ENCODE measurements around the gene RNF13. TPM values are rescaled to one million over a fixed set of nuclear protein-coding genes. Genes with fewer than 3 reads are reported as not detected.

Gene RNF13
- total RNA-seq, 4 donors from 2014 or later = 48.3 to 63.6 (median 56.9) TPM

GRCh38 chr3:149983628-149984027 is 170.6 kb downstream of the RNF13 start:
- Histone ChIP-seq H3K36me3 (no peaks in the 10 kb centered on the region), H3K27me3 (no peaks in the 10 kb centered on the region), H3K9me3 (no peaks in the 10 kb centered on the region), H3K27ac (no peak overlapping the region), H3K4me3 (no peak overlapping the region), H3K4me1 (peaks cover 0 to 3% of the 10 kb centered on the region in 2 donors)
- in situ Hi-C loops (cut with MboI; ENCODE audit: low sequenced_read_pairs in 4 of 4) (no loop called here), intact Hi-C loops (cut with DNase I; ENCODE audit: low total_unique reads) (no loop called here)
- DNase-seq = no peak
- ATAC-seq = no peak
- no peak for TF ChIP-seq CTCF (IDR thresholded peaks at IDR 0.05 in 4 of 5, conservative IDR thresholded peaks at IDR 0.05 in 1 of 5)
- no peak for TF ChIP-seq POLR2A (IDR thresholded peaks at IDR 0.05)

DNA sequence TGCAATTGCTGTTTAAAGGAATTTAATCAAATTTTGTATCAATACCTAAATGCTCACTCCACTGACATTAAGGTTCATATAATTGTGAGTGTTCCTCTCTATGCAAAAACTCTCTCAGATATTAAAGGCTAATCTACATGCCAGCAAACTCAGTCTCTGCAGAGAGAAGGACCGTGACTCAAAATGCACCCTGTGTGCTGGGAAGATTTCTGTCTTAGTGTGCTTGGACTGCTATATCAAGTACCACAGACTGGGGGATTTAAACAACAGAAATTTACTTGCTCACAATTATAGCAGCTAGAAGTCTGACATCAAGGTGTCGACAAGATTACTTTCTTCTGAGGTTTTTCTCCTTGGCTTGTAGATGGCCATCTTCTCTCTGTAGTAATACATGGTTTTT is 176.3 kb downstream of the RNF13 start:
- intact Hi-C loops (cut with DNase I; ENCODE audit: low total_unique reads) = no loop called here
- no peaks in the 10 kb centered on the region for H3K36me3 ChIP-seq
- H3K4me1 ChIP-seq = no peaks in the 10 kb centered on the region
- TF ChIP-seq CTCF (IDR thresholded peaks at IDR 0.05 in 4 of 5, conservative IDR thresholded peaks at IDR 0.05 in 1 of 5) = no peak
- no peak for TF ChIP-seq POLR2A (IDR thresholded peaks at IDR 0.05)
- no peaks in the 10 kb centered on the region for H3K27me3 ChIP-seq
- ATAC-seq = no peak
- in situ Hi-C loops (cut with MboI; ENCODE audit: low sequenced_read_pairs in 4 of 4) = no loop called here
- no peaks in the 10 kb centered on the region for H3K9me3 ChIP-seq
- no peak for DNase-seq
- H3K27ac ChIP-seq = no peak overlapping the region
- H3K4me3 ChIP-seq = no peak overlapping the region

GRCh38 chr3:149990423-149990948 is 177.5 kb downstream of the RNF13 start:
- H3K4me3 ChIP-seq = no peak overlapping the region
- no peak for DNase-seq
- intact Hi-C loops (cut with DNase I; ENCODE audit: low total_unique reads) (no loop called here), in situ Hi-C loops (cut with MboI; ENCODE audit: low sequenced_read_pairs in 4 of 4) (no loop called here)
- H3K27me3 ChIP-seq = no peaks in the 10 kb centered on the region
- TF ChIP-seq POLR2A (IDR thresholded peaks at IDR 0.05) (no peak), CTCF (IDR thresholded peaks at IDR 0.05 in 4 of 5, conservative IDR thresholded peaks at IDR 0.05 in 1 of 5) (no peak)
- ATAC-seq = no peak
- H3K36me3 ChIP-seq = no peaks in the 10 kb centered on the region
- H3K9me3 ChIP-seq = no peaks in the 10 kb centered on the region
- H3K4me1 ChIP-seq = no peaks in the 10 kb centered on the region
- no peak overlapping the region for H3K27ac ChIP-seq

DNA sequence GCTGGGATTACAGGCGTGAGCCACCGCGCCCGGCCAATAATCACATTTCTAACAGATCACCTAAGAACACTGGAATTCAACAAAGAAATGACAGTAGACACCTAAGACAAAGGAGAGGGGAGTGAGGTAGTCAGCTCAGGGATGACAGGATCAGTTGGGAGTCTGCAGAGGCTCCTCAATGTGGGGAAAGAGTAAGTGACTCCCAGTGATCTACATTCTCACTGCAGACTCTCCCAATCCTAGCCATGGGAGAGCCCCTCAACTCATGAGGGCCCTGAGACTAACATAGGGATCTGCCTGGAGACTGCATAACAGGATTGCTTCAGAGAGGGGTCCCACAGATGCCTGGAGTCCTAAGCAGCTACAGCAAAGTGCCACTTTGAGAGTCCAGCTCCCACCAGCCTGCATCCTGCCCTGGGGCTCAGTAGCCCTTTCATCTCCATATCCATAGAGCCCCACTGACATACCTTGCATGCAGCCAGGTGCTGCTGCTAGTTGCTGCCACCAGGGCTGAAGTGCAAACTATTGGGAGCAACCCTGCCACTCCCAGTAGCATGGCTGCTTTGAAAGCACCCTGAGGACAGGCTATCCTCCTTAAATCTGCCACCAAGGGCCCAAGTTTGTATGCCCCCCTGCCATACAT is 179.5 kb downstream of the RNF13 start:
- no peaks in the 10 kb centered on the region for H3K36me3 ChIP-seq
- ATAC-seq (no peak), DNase-seq (no peak)
- H3K27me3 ChIP-seq = no peaks in the 10 kb centered on the region
- no peaks in the 10 kb centered on the region for H3K4me1 ChIP-seq
- H3K9me3 ChIP-seq = no peaks in the 10 kb centered on the region
- no peak overlapping the region for H3K4me3 ChIP-seq
- H3K27ac ChIP-seq = no peak overlapping the region
- intact Hi-C loops (cut with DNase I; ENCODE audit: low total_unique reads) = no loop called here
- in situ Hi-C loops (cut with MboI; ENCODE audit: low sequenced_read_pairs in 4 of 4) = no loop called here
- TF ChIP-seq POLR2A (IDR thresholded peaks at IDR 0.05) (no peak), CTCF (IDR thresholded peaks at IDR 0.05 in 4 of 5, conservative IDR thresholded peaks at IDR 0.05 in 1 of 5) (no peak)

DNA sequence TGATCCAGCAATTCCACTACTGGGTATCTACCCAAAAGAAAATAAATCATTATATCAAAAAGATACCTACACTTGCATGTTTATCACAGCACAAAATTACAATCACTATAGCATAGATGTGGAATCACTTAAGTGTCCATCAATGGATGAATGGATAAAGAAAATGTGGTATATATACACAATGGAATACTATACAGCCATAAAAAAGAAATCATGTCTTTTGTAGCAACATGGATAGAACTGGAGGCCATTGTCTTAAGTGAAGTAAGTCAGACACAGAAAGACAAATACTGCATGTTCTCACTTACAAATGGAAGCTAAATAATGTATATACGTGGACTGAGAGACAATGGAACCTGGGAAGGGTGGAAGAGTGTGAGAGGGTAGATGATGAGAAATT is 185.9 kb downstream of the RNF13 start:
- Histone ChIP-seq H3K4me1 (no peaks in the 10 kb centered on the region), H3K9me3 (no peaks in the 10 kb centered on the region), H3K27me3 (no peaks in the 10 kb centered on the region), H3K27ac (no peak overlapping the region), H3K4me3 (no peak overlapping the region), H3K36me3 (no peaks in the 10 kb centered on the region)
- intact Hi-C loops (cut with DNase I; ENCODE audit: low total_unique reads) (no loop called here), in situ Hi-C loops (cut with MboI; ENCODE audit: low sequenced_read_pairs in 4 of 4) (no loop called here)
- ATAC-seq = no peak
- no peak for DNase-seq
- TF ChIP-seq POLR2A (IDR thresholded peaks at IDR 0.05) (no peak), CTCF (IDR thresholded peaks at IDR 0.05 in 4 of 5, conservative IDR thresholded peaks at IDR 0.05 in 1 of 5) (no peak)

Measured in gastrocnemius medialis (tissue), 4 donors.